Uterus (tissue), 2 donors: Measurements from ENCODE around the gene CD46.

ENCODE experiments used
- CTCF ChIP-seq, 4 experiments: fragments of 200-600 bp in 2 of 4; fragments of 450-650 bp in 2 of 4; sonication (generic) in 2 of 4; IDR thresholded peaks; one replicate each; pipeline ENCODE4 v1.5.1; 2016 to 2019; ENCODE audit warnings: antibody characterized with exemption in 4 of 4, mild to moderate bottlenecking in 2 of 4, moderate library complexity in 1 of 4
- POLR2A ChIP-seq, 2 donors: fragments of 450-650 bp; IDR thresholded peaks; one replicate each; pipeline ENCODE4 v1.6.1; 2016; ENCODE audit warnings: antibody characterized with exemption in 2 of 2, mild to moderate bottlenecking in 1 of 2, moderate library complexity in 1 of 2

GRCh38 chr1:207799989-207800648, 48.3 kb downstream of the CD46 start:
- TF ChIP-seq CTCF (IDR thresholded peaks at IDR 0.05) (no peak), POLR2A (IDR thresholded peaks at IDR 0.05) (no peak)
